Esophagus squamous epithelium (tissue), 5 donors: ENCODE results near the gene PLXND1. TPM values are rescaled to one million over a fixed set of nuclear protein-coding genes. Genes with fewer than 3 reads are reported as not detected.
A peak's percentile ranks its signal among the peaks of the same experiment; 100 is the strongest.
"Not testable (repeated sequence)": the region's sequence is repeated elsewhere in the genome, so short reads cannot be mapped to it uniquely, and the experiment has no call there.

ENCODE experiments used
- DNase-seq: peaks from one replicate; lab custom pipeline; 2025; lab: John Stamatoyannopoulos, UW
- H3K27ac ChIP-seq, 4 donors: fragments of 200-600 bp; sonication (generic); one replicate each; pipeline ENCODE4 v1.5.1; 2016 to 2019; ENCODE audit warnings: mild to moderate bottlenecking in 1 of 4
- H3K27me3 ChIP-seq, 4 donors: fragments of 200-600 bp; sonication (generic); 1 replicate in 3 of 4; 2 replicates in 1 of 4; pipeline versions ENCODE4 v1.5.1 to v1.6.0; 2017 to 2021; ENCODE audit warnings: antibody characterized with exemption in 1 of 4
- H3K36me3 ChIP-seq, 3 donors: fragments of 200-600 bp; sonication (generic); one replicate each; pipeline ENCODE4 v1.5.1; 2016 to 2019
- H3K4me1 ChIP-seq, 3 donors: fragments of 200-600 bp; sonication (generic); one replicate each; pipeline ENCODE4 v1.5.1; 2017 to 2019
- H3K4me3 ChIP-seq, 4 donors: fragments of 200-600 bp; sonication (generic); 1 replicate in 3 of 4; 2 replicates in 1 of 4; pipeline ENCODE4 v1.5.1; 2016 to 2019; ENCODE audit warnings: mild to moderate bottlenecking in 2 of 4, moderate library complexity in 1 of 4
- H3K9me3 ChIP-seq, 3 donors: fragments of 200-600 bp; sonication (generic); one replicate each; pipeline ENCODE4 v1.5.1; 2016 to 2019
- POLR2A ChIP-seq, 4 donors: fragments of 450-650 bp; IDR thresholded peaks; one replicate each; pipeline ENCODE4 v1.6.1; 2017; ENCODE audit warnings: antibody characterized with exemption in 4 of 4, mild to moderate bottlenecking in 4 of 4, moderate library complexity in 3 of 4
- WGBS, 2 donors: methylation state at CpG; one replicate each; pipeline ENCODE4 v1.1.5; 2018; 5-methylcytosine and 5-hydroxymethylcytosine counted together
- intact Hi-C: fragments of 100-400 bp; cut with DNase I; formaldehyde crosslinking; loops from one replicate; pipeline ENCODE4 v1.15.0; 2022
- total RNA-seq, 4 donors: library from RNA; depleted of rRNA; stranded (reverse); fragments of >200 nt; gene quantifications; one replicate each; pipeline ENCODE4 v1.1.0, GENCODE V29; 2016
- TF ChIP-seq, protein P1 (sequence below), 6 experiments: fragments of 450-650 bp in 4 of 6; fragments of 200-600 bp in 2 of 6; sonication (generic) in 2 of 6; IDR thresholded peaks; one replicate each; pipeline ENCODE4 v1.5.1; 2016 to 2019; ENCODE audit warnings: antibody characterized with exemption in 6 of 6, mild to moderate bottlenecking in 4 of 6, moderate library complexity in 4 of 6
- donor health status: DM: yes; HTN: yes; CAD: no.

The PLXND1 gene
- total RNA-seq, 4 donors from 2014 or later = 4.5 to 66.0 (median 24.4) TPM

DNA sequence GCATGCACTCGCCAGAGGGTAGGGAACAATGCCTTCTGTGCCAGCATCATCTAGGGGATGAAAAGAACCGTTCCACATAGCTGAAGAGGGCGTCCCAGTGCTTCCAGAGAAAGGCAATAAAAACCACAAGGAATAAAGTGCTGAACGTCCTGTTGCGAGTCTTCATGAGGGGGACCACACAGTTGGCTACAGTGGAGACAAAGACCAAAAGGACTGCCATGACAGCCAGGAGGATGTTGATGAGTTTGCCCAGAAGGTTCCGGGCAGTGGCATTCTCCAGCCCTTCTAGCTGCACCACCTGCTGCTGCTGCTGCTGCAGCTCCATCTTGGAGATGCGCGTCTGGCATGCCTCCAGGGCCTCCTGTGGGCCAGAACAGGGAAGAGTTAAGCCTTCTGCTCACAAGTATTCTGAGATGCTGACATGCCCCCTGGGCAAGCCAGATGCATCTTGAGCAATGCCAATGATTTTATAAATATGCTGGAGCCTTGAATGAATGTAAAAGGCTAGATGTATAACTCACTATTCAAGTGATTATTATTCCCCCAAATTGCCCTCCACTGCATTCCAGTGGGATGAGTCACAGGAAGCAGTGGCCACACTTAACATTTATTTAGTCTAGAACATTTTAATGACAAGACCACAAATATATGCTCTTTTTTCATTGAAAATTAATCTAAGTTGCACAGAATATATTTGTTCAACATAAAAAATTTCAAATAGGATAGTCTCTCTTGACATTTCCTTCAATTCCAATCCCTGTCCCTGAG is 45.1 kb upstream of the PLXND1 start:
- Histone ChIP-seq H3K36me3 (peaks cover 0 to 35% (median 0%) of the 10 kb centered on the region in 3 donors), H3K27ac (no peak overlapping the region), H3K4me1 (peaks cover 0 to 28% (median 6%) of the 10 kb centered on the region in 3 donors), H3K27me3 (no peaks in the 10 kb centered on the region), H3K4me3 (no peak overlapping the region), H3K9me3 (no peaks in the 10 kb centered on the region)
- DNase-seq = no peak
- intact Hi-C loops = loop anchor here (5.0 kb wide), 1 partner anchor 276 kb away; no protein-coding TSS in a partner anchor
- no peak for TF ChIP-seq POLR2A (IDR thresholded peaks at IDR 0.05)
- TF ChIP-seq, protein P1, sequence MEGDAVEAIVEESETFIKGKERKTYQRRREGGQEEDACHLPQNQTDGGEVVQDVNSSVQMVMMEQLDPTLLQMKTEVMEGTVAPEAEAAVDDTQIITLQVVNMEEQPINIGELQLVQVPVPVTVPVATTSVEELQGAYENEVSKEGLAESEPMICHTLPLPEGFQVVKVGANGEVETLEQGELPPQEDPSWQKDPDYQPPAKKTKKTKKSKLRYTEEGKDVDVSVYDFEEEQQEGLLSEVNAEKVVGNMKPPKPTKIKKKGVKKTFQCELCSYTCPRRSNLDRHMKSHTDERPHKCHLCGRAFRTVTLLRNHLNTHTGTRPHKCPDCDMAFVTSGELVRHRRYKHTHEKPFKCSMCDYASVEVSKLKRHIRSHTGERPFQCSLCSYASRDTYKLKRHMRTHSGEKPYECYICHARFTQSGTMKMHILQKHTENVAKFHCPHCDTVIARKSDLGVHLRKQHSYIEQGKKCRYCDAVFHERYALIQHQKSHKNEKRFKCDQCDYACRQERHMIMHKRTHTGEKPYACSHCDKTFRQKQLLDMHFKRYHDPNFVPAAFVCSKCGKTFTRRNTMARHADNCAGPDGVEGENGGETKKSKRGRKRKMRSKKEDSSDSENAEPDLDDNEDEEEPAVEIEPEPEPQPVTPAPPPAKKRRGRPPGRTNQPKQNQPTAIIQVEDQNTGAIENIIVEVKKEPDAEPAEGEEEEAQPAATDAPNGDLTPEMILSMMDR (IDR thresholded peaks at IDR 0.05) = no peak
- WGBS, 2 donors = 70 to 71% methylated on average over 8 of the region's 8 CpGs

DNA sequence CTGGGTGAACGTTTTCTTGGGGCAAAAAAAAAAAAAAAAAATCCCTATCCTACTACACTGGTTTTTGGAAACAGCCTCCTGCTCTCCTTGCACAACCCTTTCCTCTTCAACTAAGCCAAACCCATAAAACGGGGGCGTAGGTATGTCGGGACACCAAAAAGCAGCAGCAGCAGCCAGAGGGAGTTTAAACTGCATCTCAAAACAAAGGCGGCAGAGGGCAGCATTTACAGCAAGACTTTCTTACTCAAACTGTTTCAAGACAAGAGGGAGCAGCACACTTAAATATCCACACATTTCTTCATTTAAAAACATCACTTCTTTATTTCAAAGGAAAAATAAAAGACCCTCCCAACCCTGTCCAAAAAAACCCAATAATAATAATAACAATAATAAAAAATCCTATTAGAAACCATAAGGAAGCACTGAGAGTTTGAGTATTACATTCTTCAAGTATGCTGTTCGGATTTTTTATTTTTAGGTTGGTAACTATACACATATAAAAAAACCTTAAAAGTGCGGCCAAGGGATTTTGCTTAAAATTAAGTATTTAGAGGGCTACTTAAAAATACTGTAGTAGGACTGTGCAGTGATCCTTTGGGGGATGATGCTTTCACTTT is 43.9 kb upstream of the PLXND1 start:
- intact Hi-C loops = loop anchor here (5.0 kb wide), 1 partner anchor 277 kb away; no protein-coding TSS in a partner anchor
- DNase-seq = no peak
- Histone ChIP-seq H3K27me3 (no peaks in the 10 kb centered on the region), H3K27ac (no peak overlapping the region), H3K4me1 (peaks cover 0 to 28% (median 6%) of the 10 kb centered on the region in 3 donors), H3K9me3 (no peaks in the 10 kb centered on the region), H3K36me3 (peaks cover 0 to 35% (median 0%) of the 10 kb centered on the region in 3 donors), H3K4me3 (no peak overlapping the region)
- no peak for TF ChIP-seq POLR2A (IDR thresholded peaks at IDR 0.05)
- TF ChIP-seq, protein P1 (IDR thresholded peaks at IDR 0.05) = peak; percentile 45 to 87 (median 78)
- WGBS, 2 donors = 25 to 28% methylated on average over 7 of the region's 7 CpGs

DNA sequence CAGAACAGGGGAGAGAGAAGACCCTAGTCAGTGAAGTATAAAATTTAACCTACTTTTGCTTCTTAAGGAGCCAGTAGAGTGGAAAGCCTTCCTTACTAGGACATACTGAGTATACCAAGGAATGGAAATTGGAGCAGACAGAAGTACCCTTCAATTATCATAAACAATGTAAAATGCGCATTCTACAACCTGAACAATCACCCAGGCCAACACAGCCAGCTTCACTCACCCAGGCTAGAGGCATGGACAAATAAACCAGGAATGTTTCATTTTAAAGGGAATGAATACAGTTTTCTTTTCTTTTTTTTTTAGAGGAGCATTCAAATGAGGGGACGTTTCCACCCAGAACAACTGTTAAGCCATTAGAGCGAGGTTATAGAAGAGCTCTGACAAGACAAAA is 41.9 kb upstream of the PLXND1 start:
- H3K27me3 ChIP-seq = no peaks in the 10 kb centered on the region
- no peak overlapping the region for H3K27ac ChIP-seq
- no peak for DNase-seq
- peaks cover 0 to 35% (median 6%) of the 10 kb centered on the region in 3 donors for H3K4me1 ChIP-seq
- no peaks in the 10 kb centered on the region for H3K9me3 ChIP-seq
- H3K36me3 ChIP-seq = peaks cover 0 to 19% (median 0%) of the 10 kb centered on the region in 3 donors
- H3K4me3 ChIP-seq = no peak overlapping the region
- TF ChIP-seq POLR2A (IDR thresholded peaks at IDR 0.05) = no peak
- TF ChIP-seq, protein P1 (IDR thresholded peaks at IDR 0.05) = no peak
- 77 to 89% methylated on average over 3 of the region's 3 CpGs for WGBS, 2 donors
- intact Hi-C loops = loop anchor here (5.0 kb wide), 1 partner anchor 179 kb away; no protein-coding TSS in a partner anchor

DNA sequence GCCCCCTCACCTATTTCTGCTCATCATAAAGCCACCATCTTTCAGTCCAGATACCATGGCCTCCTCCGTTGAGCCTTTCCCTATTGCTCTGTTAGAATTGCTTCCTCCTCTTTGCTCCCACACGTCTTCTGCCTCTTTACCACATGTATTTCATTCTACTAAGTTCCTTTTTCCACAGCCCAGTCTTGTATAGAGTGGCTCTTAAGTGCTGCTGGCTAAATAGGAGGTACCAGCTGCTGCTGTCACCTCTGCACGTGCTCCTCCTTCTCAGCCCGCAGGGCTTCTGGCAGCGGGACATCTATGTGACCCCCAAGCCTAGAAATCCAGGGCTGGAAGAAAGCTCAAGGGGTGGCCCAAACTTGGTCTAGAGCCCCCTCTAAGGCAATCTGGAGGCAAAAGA is 38.8 kb upstream of the PLXND1 start:
- DNase-seq = no peak
- Histone ChIP-seq H3K27ac (no peak overlapping the region), H3K27me3 (no peaks in the 10 kb centered on the region), H3K4me3 (no peak overlapping the region), H3K36me3 (peaks cover 0 to 6% (median 0%) of the 10 kb centered on the region in 3 donors), H3K4me1 (peaks cover 0 to 15% (median 0%) of the 10 kb centered on the region in 3 donors), H3K9me3 (no peaks in the 10 kb centered on the region)
- 69 to 74% methylated on average over 5 of the region's 5 CpGs for WGBS, 2 donors
- intact Hi-C loops = loop anchor here (5.0 kb wide), 1 partner anchor 182 kb away; no protein-coding TSS in a partner anchor
- TF ChIP-seq, protein P1 (IDR thresholded peaks at IDR 0.05) = no peak
- no peak for TF ChIP-seq POLR2A (IDR thresholded peaks at IDR 0.05)

DNA sequence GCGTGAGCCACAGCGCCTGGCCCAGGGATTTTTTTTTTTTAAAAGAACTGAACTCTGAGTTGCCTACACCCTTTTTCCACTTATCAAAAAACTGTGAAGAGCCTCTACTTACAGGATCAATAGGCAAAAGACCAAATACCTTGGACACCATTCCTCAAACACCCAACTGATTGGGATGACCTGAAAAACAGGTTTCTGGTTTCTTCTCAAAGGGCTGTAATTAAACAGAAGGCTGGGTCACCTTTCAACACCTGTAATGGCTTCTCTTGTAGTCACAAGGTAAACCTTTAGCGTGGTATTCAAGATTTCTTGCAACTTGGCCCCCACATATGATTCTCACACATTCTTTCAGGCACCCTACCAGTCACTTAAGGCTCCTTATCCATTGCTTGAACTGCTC is 38.4 kb upstream of the PLXND1 start:
- WGBS, 2 donors = 82 to 86% methylated on average over 3 of the region's 3 CpGs
- TF ChIP-seq, protein P1 (IDR thresholded peaks at IDR 0.05) = no peak
- TF ChIP-seq POLR2A (IDR thresholded peaks at IDR 0.05) = no peak
- H3K4me3 ChIP-seq = no peak overlapping the region
- H3K9me3 ChIP-seq = no peaks in the 10 kb centered on the region
- H3K27me3 ChIP-seq = no peaks in the 10 kb centered on the region
- intact Hi-C loops = loop anchor here (5.0 kb wide), 1 partner anchor 182 kb away; no protein-coding TSS in a partner anchor
- peaks cover 0 to 6% (median 0%) of the 10 kb centered on the region in 3 donors for H3K36me3 ChIP-seq
- no peak overlapping the region for H3K27ac ChIP-seq
- no peak for DNase-seq
- H3K4me1 ChIP-seq = peaks cover 0 to 10% (median 0%) of the 10 kb centered on the region in 3 donors

DNA sequence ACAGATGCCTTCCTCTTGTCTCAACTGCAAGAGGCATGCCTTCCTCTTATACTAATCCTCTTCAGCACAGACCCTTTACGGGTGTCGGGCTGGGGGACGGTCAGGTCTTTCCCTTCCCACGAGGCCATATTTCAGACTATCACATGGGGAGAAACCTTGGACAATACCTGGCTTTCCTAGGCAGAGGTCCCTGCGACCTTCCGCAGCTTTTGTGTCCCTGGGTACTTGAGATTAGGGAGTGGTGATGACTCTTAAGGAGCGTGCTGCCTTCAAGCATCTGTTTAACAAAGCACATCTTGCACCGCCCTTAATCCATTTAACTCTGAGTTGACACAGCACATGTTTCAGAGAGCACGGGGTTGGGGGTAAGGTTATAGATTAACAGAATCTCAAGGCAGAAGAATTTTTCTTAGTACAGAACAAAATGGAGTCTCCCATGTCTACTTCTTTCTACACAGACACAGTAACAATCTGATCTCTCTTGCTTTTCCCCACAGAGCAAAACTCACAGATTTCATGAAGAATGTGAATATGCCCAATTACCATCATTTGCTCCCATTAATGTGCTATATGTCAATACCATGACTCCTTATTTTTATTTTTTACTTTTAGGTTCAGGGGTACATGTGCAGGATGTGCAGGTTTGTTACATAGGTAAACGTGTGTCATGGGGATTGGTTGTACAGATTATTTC is 35.2 kb upstream of the PLXND1 start:
- H3K9me3 ChIP-seq, DNase-seq, H3K4me3 ChIP-seq, H3K4me1 ChIP-seq, H3K36me3 ChIP-seq, H3K27me3 ChIP-seq, intact Hi-C loops, H3K27ac ChIP-seq: not testable (repeated sequence)
- 36 to 42% methylated on average over 6 to 9 of the region's 10 CpGs for WGBS, 2 donors

DNA sequence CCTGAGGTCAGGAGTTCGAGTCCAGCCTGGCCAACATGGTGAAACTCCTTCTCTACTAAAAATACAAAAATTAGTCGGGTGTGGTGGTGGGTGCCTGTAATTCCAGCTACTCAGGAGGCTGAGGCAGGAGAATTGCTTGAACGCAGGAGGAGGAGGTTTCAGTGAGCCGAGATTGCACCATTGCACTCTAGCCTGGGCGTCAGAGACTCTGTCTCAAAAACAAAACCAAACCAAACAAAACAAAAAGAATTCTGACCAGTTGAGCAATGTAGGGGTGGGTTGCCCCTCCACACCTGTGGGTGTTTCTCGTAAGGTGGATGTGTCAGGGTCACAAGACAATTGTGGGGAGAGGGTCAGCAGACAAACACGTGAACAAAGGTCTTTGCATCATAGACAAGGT is 34.5 kb upstream of the PLXND1 start:
- H3K27ac ChIP-seq, H3K4me1 ChIP-seq, H3K27me3 ChIP-seq, H3K4me3 ChIP-seq, H3K9me3 ChIP-seq, H3K36me3 ChIP-seq, intact Hi-C loops, DNase-seq: not testable (repeated sequence)
- 58 to 79% methylated on average over 4 to 7 of the region's 7 CpGs for WGBS, 2 donors
